HG03575 (cell line): ENCODE results near the gene RPTOR.

Source experiments
- ATAC-seq: cut with Tn5 transposase; IDR thresholded peaks from one replicate; pipeline ENCODE4 v1.9.1; 2021; ENCODE audit not compliant: unreplicated experiment, insufficient number of reproducible peaks, low FRiP score; ENCODE audit errors: extremely low read depth

The RPTOR gene

GRCh38 chr17:80717720-80718083 is 173.1 kb downstream of the RPTOR start:
- ATAC-seq, result no peak

GRCh38 chr17:80718428-80718827 is 173.8 kb downstream of the RPTOR start:
- ATAC-seq, result no peak

DNA sequence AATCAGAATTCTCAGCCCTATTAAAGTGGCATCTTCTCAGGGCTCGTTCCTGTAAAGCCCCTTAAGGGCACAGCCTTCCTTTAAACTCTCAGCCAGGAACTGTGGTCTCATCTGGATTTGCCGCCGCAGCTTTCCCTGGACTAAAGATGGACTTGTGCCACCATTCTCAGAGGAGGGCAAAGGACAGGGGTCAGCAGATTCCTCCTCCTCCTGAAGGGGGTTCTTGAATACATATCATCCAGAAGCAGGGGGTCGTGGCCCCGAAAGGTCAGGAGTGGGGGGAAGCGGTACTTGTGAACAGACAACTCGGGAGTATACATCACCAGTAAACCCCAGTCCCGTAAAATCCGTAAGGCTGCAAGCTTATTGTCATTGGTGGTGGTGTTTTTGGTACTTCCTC is 174.8 kb downstream of the RPTOR start:
- ATAC-seq, result no peak

DNA sequence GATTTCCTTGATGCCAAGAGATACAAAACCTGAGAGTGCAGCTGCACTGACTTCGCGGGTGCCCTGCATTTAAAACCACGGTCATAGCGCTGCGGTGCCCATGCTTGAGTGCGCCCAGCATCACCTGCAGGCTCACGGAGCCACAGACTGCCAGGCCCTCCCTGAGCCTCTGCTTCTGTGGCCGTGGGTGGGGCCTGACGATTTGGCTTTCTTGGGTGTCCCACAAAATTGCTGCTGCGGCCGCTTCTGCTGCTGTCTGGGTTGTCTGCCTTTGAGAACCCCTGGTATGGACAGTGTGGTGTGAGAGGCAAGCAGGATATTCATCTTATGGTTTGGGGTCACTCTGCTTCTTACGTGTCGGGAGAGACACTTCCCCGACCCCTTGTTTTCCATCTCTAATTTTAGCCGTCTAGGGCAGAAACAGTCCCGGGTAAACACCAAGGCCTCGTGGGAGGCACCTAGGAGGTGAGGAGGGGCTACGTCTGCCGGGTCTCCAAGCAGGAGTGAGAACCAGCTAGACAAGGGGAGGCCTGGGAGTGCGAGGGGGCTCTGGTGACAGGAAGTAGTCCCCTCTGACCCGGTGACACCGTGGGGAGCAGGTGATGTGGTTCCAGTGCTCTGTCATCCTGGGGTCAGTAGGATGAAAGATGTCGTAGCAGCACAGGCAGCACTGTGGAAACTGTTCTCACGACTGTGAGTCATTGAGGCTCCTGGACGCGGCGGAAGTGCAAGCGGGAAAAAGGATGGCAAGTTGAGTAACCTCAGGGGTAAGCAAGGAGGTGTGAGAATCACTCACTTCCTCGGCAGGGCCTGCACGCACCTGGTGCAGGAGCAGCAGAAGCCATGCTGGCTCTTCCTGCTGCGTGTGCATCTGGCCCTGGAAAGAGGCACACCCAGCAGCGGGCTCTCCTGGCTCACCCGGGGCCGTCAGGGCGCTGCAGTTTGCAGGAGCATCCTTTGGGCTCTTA is 176.3 kb downstream of the RPTOR start:
- ATAC-seq, result no peak

GRCh38 chr17:80722661-80723060 is 178.0 kb downstream of the RPTOR start:
- no peak for ATAC-seq

DNA sequence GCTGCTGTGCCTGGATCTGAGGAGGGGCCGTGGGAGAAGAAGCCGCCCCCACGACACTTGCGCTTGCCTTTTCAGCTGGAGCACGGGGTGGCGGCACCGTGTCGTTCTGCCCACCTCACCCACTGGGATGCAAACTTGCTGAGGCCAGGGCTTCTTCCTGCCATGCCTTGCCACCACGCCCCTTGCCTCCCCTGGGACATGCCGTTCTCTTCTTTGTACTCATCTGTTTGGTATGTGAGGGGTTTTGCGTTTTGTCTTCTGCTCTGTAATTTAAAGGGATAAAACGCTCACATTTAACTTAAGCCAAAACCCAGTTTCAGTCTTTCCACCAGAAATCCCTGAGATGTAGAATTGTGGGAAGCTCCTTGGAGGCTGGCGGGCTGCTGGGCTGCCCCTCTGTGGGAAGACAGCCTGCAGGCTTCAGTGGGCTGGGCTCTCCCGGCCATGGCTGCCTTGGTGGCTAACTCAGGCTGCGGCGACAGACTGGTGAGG is 180.2 kb downstream of the RPTOR start:
- ATAC-seq, result no peak

- no peak for ATAC-seq
Measured at GRCh38 chr17:80725517-80725916, 180.9 kb downstream of the RPTOR start.

DNA sequence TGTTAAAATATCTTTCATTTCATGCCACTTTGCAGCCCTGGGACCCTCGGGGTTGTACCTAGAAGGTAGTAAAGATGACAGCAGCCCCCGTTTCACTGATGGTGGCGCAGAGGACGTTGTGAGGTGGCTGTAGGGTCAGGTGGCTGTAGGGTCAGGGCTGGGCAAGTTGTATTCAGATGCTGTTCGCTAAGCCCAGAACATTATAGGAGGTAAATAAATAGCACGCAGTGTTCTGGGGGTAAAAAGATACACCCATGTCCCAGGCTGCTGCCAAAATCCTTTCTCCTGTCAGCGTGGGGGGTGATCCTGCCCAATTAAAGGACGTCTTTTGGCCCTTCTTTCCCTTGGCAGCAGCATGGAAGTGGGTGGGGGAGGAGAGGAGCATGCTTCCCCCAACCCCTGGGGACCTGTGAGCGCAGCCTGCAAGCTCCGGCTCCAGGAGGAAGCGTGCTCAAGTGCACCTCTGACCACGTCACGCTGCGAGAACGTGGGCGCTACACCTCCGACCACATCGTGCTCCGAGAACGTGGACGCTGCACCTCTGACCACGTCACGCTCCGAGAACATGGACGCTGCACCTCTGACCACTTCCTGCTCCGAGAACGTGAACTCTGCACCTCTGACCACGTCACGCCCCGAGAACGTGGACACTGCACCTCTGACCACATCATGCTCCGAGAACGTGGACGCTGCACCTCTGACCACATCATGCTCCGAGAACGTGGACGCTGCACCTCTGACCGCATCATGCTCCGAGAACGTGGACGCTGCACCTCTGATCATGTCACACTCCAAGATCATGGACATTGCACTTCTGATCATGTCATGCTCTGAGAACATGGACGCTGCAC is 182.1 kb downstream of the RPTOR start:
- ATAC-seq, result no peak

- no peak for ATAC-seq
Measured at GRCh38 chr17:80727409-80727755, 182.7 kb downstream of the RPTOR start.

- no peak for ATAC-seq
Measured at GRCh38 chr17:80729016-80729415, 184.4 kb downstream of the RPTOR start.

- no peak for ATAC-seq
Measured at GRCh38 chr17:80729761-80730160, 185.1 kb downstream of the RPTOR start.

DNA sequence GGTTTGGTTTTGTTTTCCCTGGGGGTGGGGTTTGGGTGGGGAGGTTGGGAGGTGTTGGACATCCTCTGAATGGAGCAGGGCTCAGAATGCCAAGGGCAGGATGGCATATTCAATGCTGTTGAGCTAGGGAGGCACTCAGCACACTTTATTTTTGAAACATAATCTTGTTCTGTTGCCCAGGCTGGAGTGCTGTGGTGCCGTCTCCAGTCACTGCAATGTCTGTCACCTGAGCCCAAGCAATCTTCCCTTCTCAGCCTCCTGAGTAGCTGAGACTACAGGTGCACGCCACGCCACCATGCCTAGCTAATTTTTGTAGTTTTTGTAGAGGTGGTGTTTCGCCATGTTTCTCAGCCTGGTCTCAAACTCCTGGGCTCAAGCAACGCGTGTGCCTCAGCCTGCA is 186.1 kb downstream of the RPTOR start:
- ATAC-seq, result no peak

DNA sequence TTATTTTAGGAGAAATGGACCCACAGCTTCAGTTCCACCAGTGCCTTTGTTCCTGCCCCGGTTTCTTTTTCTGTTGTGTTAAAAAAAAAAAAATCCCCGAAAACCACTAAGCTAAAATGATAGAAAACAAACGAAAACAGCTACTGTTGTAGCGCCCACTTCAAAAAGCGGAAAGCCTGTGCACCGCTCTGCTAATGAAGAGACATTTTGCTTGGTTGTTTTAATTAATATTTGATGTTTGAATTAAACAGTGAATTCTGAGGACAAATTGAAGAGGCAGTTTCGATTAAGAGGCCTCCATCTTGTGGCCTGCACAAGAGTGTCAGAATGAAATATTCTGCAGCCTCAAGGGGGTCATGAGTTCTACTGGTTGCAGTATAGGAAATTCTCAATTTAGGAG is 186.7 kb downstream of the RPTOR start:
- ATAC-seq, result no peak

DNA sequence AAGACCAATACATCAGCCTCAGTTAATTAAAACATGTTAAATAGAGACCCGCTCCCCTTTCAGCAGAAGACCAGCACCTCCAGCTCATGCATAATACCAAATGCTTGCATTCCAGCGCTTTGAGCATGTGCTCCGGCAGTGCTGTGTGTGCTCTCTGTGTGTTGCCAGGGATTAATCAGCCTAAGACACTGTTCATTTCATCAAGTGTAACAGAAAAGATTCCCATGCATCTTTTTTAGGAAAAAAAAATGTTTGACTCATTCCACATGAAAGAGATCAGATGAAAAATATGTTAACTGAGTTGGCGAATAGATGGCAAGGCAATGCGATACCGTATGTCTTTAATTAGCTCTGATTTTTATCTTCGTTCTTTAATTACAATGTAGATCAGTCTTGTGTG is 187.6 kb downstream of the RPTOR start:
- ATAC-seq, result no peak

DNA sequence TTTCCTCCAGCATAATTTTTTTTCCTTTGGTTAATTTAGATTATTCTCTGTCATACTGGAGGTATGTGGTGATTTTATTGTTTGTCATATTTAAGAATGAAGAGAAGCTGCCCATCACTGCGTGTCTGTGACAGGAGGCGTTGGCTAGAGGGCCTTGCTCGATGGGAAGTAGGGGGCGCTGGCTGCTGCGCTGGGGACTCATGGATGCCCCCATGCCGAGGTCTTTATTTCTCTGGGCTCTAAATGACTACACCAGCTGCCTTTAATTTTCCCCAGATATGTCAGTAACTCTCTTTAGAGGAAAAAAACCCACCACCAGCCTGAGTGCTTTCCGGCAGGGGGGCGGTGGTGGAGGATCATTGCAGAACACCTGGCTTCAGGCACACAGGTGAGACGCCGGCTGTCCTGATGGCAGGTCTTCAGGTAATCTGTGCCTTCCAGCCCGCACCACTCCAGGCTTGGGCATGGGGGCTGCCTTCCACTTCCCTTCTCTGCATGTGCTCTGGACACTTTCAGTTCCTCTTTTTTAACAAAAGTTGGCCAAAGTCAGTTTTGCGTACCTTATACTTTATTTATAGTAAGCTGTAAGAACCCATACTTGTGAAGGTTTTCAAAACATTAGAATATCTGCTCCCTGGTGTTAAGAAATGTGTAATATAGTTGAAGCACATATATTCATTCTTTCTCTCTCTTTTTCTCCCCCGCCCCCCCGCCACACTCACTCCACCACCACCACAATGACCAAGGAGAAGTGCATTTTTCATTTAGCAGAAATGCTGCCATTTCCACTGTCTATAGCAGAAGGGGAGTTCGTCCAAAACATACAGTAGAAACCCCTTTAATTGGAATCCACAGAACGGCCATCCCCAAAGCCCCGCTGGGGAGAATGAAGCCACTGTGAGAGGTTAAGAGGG is 192.7 kb downstream of the RPTOR start:
- no peak for ATAC-seq

DNA sequence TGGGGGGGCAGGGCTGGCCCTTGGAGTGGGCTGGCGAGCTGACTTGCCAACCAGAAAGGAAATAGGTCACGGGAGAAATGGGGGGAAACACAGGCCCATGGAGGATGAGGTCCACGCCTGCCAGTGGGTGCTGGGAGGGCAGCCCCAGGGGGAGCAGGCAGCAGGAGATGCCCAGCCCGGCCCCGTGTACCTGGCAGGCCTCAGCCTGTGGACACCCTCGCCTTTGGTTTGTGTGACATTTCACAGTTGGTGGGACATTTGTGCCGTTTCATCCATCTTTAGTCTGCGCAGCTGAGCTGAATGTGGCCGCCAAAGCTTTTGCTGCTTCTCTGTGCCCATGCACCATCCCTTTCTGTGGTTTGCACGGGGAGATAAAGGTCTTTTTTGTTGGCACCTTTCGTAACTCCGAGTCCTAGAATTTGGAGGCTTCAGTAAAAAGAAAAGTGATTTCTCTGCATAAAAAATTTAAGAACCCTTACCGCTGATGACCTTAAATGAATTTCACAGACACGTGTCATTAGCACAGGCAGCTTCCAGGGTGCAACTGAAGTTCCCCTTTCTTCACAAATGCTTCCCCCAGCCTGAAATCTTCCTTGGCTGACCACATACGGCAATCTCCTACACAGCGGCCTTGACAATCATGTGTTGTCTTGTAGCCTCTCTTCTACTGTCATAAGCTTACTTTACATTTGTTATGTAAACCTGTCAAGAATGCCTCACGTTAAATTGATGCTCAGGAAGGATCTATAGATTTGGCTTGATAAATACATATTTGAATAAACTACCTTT is 193.6 kb downstream of the RPTOR start:
- no peak for ATAC-seq

GRCh38 chr17:80738987-80739730 is 194.5 kb downstream of the RPTOR start:
- ATAC-seq, result no peak

- ATAC-seq, result no peak
Measured at GRCh38 chr17:80740141-80740540, 195.5 kb downstream of the RPTOR start.
